GM19238 (cell line): ENCODE measurements around the gene TUBAL3.

ENCODE experiments used
- DNase-seq: peaks from one replicate; pipeline ENCODE4 v3.0.0; 2011; ENCODE audit warnings: low spot score; ENCODE audit not compliant: insufficient read length

The TUBAL3 gene

DNA sequence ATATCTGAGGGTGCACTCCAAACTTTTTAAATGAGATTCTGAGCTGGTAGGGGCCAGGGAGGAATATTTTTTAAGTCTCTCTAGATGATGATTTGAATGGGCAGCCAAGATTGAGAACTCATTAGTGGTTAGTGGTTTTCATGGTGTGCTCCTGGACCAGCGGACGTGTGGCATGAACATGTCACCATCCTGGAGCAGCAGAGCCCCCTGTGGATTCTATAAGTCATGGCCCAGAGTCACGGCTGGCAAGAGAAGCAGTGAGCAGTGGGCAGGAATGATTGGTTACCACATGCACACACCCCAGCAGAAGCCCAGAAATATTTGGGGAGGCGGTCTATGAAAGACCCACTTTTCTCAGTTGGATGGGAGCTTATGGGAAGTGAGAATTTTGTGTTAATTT is 61.1 kb downstream of the TUBAL3 start:
- DNase-seq: no peak
